ENCODE results near the gene NFE2L1. TPM values are rescaled to one million over a fixed set of nuclear protein-coding genes. Genes with fewer than 3 reads are reported as not detected.

Gene NFE2L1
- total RNA-seq, 1 experiment from 2014 or later = 161 TPM

DNA sequence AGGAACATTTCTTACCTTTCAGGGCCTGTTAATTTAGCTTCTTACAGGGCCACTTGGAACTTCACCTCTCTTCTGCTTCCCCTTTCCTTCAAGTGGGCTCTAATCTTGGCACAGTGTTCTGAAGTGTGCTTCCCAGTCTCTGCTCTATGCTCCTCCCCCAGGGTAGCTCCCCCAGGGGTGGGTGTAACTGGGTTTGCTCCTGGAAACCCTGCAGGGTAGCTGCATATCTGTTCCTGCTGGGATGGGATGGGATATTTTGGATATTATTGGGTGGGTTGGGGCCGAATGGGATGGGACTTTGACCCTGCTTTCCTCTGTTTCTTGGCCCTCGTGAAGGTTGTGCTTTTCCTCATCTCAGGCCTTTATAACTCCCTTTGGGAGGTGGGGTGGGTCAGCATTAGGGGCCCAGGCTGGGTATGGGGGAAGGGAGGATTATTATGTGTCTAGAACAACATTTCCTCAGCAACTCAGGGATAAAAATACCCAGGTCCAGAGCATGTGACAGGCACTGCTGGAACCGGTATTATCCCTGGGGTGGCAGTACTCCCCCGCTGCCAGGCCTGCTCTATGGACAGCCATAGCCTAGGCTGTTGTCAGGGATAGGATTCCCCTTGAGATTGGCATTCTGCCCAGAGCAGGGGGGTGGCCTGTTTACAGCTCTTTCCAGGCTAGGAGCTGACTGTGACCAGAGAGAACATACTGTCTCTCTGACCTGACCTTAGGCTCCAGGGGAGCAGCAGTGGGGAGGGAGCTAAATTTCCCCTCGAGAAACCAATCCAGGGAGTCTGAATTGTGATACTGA, 5.0 kb downstream of the NFE2L1 start:
- Histone ChIP-seq H3K27me3 (ENCODE audit: insufficient read depth, low read length) (no peaks in the 10 kb centered on the region), H3K18ac (ENCODE audit: insufficient read length, low read depth, low read length) (no peak overlapping the region), H4K8ac (replicated peaks; ENCODE audit: insufficient read length, low read depth, low read length) (no peak overlapping the region), H4K5ac (ENCODE audit: insufficient read length, low read depth, low read length) (no peak overlapping the region), H3K4ac (ENCODE audit: low read depth, low read length) (no peak overlapping the region), H3K4me2 (ENCODE audit: insufficient read depth, insufficient read length, low read length) (peak overlapping the region; percentile 45), H3K23me2 (ENCODE audit: insufficient read length, low read depth, low read length, poor library complexity, severe bottlenecking) (peaks cover 8% of the 10 kb centered on the region), H2BK5ac (ENCODE audit: insufficient read length, low read length) (no peak overlapping the region), H3T11ph (ENCODE audit: low read length) (no peak overlapping the region), H3K9me3 (ENCODE audit: control insufficient read depth, low read depth, low read length) (no peaks in the 10 kb centered on the region), H3K4me1 (ENCODE audit: insufficient read depth, low read length) (peaks cover 18% of the 10 kb centered on the region; the same call in 1 of the 2 replicates), H3K79me1 (ENCODE audit: insufficient read depth, low read depth, low read length, poor library complexity, severe bottlenecking) (peaks cover 4% of the 10 kb centered on the region), H3K56ac (ENCODE audit: insufficient read length, low read depth, low read length) (no peak overlapping the region), H3K14ac (ENCODE audit: insufficient read depth, low read length) (no peak overlapping the region), H3K9ac (ENCODE audit: extremely low read depth, insufficient read length, low read length) (no peak overlapping the region), H4K20me1 (ENCODE audit: control insufficient read depth, insufficient read depth, insufficient read length) (no peaks in the 10 kb centered on the region), H2BK120ac (ENCODE audit: low read depth, low read length, poor library complexity, severe bottlenecking) (no peak overlapping the region), H2AFZ (ENCODE audit: low read length) (no peak overlapping the region), H3K79me2 (ENCODE audit: insufficient read depth, low read length) (peaks cover 19% of the 10 kb centered on the region; the same call in 1 of the 2 replicates), H4K91ac (ENCODE audit: insufficient read length, low read depth, low read length) (no peak overlapping the region), H2BK15ac (ENCODE audit: low read depth, low read length) (no peak overlapping the region), H2BK20ac (ENCODE audit: low read depth, low read length, poor library complexity, severe bottlenecking) (no peak overlapping the region), H2AK5ac (ENCODE audit: insufficient read length, low read length) (no peak overlapping the region), H2BK12ac (ENCODE audit: insufficient read length, low read depth, low read length) (no peak overlapping the region), H3K23ac (ENCODE audit: insufficient read length, low read depth, low read length) (no peak overlapping the region), H3K27ac (ENCODE audit: insufficient read length, low read depth, low read length) (peak overlapping the region; percentile 42)
- no peaks in the 10 kb centered on the region; a peak in 2 of 5 replicates for H3K9me3 Mint-ChIP-seq
- H3K4me1 Mint-ChIP-seq = peaks cover 63 to 80% of the 10 kb centered on the region in 2 experiments
- no peaks in the 10 kb centered on the region; the same call in 1 of the 2 replicates for H3K27me3 Mint-ChIP-seq (ENCODE audit: low read depth)
- peaks cover 50 to 58% (median 51%) of the 10 kb centered on the region in 3 experiments for H3K36me3 Mint-ChIP-seq (ENCODE audit: insufficient read depth in 1 of 3, low read depth in 3 of 3)
- peak overlapping the region; percentile 37 to 94 for H3K4me3 Mint-ChIP-seq
- WGBS (ENCODE audit: extremely low coverage, insufficient read length, low lambda C conversion rate) = no CpG with 5 or more reads among the region's 5 CpGs
- TF ChIP-seq, protein P1, sequence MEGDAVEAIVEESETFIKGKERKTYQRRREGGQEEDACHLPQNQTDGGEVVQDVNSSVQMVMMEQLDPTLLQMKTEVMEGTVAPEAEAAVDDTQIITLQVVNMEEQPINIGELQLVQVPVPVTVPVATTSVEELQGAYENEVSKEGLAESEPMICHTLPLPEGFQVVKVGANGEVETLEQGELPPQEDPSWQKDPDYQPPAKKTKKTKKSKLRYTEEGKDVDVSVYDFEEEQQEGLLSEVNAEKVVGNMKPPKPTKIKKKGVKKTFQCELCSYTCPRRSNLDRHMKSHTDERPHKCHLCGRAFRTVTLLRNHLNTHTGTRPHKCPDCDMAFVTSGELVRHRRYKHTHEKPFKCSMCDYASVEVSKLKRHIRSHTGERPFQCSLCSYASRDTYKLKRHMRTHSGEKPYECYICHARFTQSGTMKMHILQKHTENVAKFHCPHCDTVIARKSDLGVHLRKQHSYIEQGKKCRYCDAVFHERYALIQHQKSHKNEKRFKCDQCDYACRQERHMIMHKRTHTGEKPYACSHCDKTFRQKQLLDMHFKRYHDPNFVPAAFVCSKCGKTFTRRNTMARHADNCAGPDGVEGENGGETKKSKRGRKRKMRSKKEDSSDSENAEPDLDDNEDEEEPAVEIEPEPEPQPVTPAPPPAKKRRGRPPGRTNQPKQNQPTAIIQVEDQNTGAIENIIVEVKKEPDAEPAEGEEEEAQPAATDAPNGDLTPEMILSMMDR (conservative IDR thresholded peaks at IDR 0.05) = no peak
- DNase-seq = no peak
- peak overlapping the region; percentile 89 to 99 (median 93) for H3K27ac Mint-ChIP-seq

Data from H9 (cell line).